ENCODE data around the gene EXOC1L. TPM values are rescaled to one million over a fixed set of nuclear protein-coding genes. Genes with fewer than 3 reads are reported as not detected.
A peak's percentile ranks its signal among the peaks of the same experiment; 100 is the strongest.

EXOC1L gene
- total and polyA plus RNA-seq, 2 donors from 2014 or later, result not detected

- Histone ChIP-seq H3K4me3 (ENCODE audit: low read length in 3 of 3) (no peak overlapping the region), H3K4me1 (ENCODE audit: control insufficient read depth in 2 of 3, insufficient read depth in 2 of 3, low read depth in 1 of 3, low read length in 3 of 3) (no peaks in the 10 kb centered on the region), H3K9ac (ENCODE audit: low read length in 3 of 3) (no peak overlapping the region), H3K27me3 (ENCODE audit: control insufficient read depth, insufficient read depth, low read length) (no peaks in the 10 kb centered on the region), H3K36me3 (ENCODE audit: control insufficient read depth in 2 of 3, insufficient read depth in 3 of 3, low read length in 3 of 3) (peaks cover 9 to 31% (median 25%) of the 10 kb centered on the region in 3 donors), H3K9me3 (ENCODE audit: control insufficient read depth in 2 of 3, insufficient read depth in 1 of 3, low read length in 3 of 3) (no peaks in the 10 kb centered on the region), H3K27ac (ENCODE audit: low read depth in 2 of 2, low read length in 2 of 2) (no peak overlapping the region)
- intact Hi-C loops (cut with DNase I), result no loop called here
- FAIRE-seq (peak; percentile 70), DNase-seq (peak in 2 of 5 donors; percentile 58 to 73)
- peak; percentile 79 for TF ChIP-seq CTCF (IDR thresholded peaks at IDR 0.05; ENCODE audit: borderline replicate concordance, extremely low read depth, insufficient read depth)
Measured at GRCh38 chr4:55866973-55867574, 47.5 kb downstream of the EXOC1L start.

GRCh38 chr4:55868581-55869090 is 49.0 kb downstream of the EXOC1L start:
- peaks cover 9 to 42% (median 27%) of the 10 kb centered on the region in 3 donors for H3K36me3 ChIP-seq (ENCODE audit: control insufficient read depth in 2 of 3, insufficient read depth in 3 of 3, low read length in 3 of 3)
- H3K27me3 ChIP-seq (ENCODE audit: control insufficient read depth, insufficient read depth, low read length), result no peaks in the 10 kb centered on the region
- no peaks in the 10 kb centered on the region for H3K9me3 ChIP-seq (ENCODE audit: control insufficient read depth in 2 of 3, insufficient read depth in 1 of 3, low read length in 3 of 3)
- FAIRE-seq, result no peak
- intact Hi-C loops (cut with DNase I), result no loop called here
- H3K4me1 ChIP-seq (ENCODE audit: control insufficient read depth in 2 of 3, insufficient read depth in 2 of 3, low read depth in 1 of 3, low read length in 3 of 3), result no peaks in the 10 kb centered on the region
- no peak overlapping the region for H3K4me3 ChIP-seq (ENCODE audit: low read length in 3 of 3)
- no peak for DNase-seq
- no peak overlapping the region for H3K9ac ChIP-seq (ENCODE audit: low read length in 3 of 3)
- no peak overlapping the region for H3K27ac ChIP-seq (ENCODE audit: low read depth in 2 of 2, low read length in 2 of 2)
- TF ChIP-seq CTCF (IDR thresholded peaks at IDR 0.05; ENCODE audit: borderline replicate concordance, extremely low read depth, insufficient read depth), result no peak

GRCh38 chr4:55871299-55871800 is 51.8 kb downstream of the EXOC1L start:
- peaks cover 9 to 42% (median 25%) of the 10 kb centered on the region in 3 donors for H3K36me3 ChIP-seq (ENCODE audit: control insufficient read depth in 2 of 3, insufficient read depth in 3 of 3, low read length in 3 of 3)

More at GRCh38 chr4:55871299-55871800, 51.8 kb downstream of the EXOC1L start:
- Histone ChIP-seq H3K9me3 (ENCODE audit: control insufficient read depth in 2 of 3, insufficient read depth in 1 of 3, low read length in 3 of 3) (no peaks in the 10 kb centered on the region), H3K27ac (ENCODE audit: low read depth in 2 of 2, low read length in 2 of 2) (no peak overlapping the region), H3K4me3 (ENCODE audit: low read length in 3 of 3) (no peak overlapping the region), H3K4me1 (ENCODE audit: control insufficient read depth in 2 of 3, insufficient read depth in 2 of 3, low read depth in 1 of 3, low read length in 3 of 3) (no peaks in the 10 kb centered on the region), H3K27me3 (ENCODE audit: control insufficient read depth, insufficient read depth, low read length) (no peaks in the 10 kb centered on the region), H3K9ac (ENCODE audit: low read length in 3 of 3) (no peak overlapping the region)
- no peak for TF ChIP-seq CTCF (IDR thresholded peaks at IDR 0.05; ENCODE audit: borderline replicate concordance, extremely low read depth, insufficient read depth)
- intact Hi-C loops (cut with DNase I), result no loop called here
- FAIRE-seq, result no peak
- DNase-seq, result no peak
